Left forelimb (tissue), 1 donor: ENCODE measurements around the gene MTCL1.

Experiments used
- DNase-seq: peaks from one replicate; pipeline ENCODE4 v3.0.0-alpha.2; 2018; ENCODE audit warnings: low spot score

MTCL1 gene

DNA sequence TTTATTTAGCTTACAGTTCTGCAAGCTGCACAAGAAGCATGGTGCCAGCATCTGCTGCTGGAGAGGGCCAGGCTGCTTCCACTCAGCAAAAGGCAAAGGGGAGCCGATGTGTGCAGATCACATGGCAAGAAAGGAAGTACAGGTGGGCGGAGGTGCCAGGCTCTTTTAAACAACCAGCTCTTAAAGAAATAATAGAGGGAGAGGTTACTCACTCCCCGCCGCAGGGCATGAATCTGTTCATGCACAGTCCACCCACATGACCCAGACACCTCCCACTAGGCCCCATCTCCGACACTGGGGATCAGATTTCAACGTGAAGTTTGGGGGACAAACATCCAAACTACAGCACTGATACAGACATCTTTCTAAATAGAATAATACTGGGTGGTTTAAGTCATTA, 105.8 kb downstream of the MTCL1 start:
- DNase-seq = no peak

DNA sequence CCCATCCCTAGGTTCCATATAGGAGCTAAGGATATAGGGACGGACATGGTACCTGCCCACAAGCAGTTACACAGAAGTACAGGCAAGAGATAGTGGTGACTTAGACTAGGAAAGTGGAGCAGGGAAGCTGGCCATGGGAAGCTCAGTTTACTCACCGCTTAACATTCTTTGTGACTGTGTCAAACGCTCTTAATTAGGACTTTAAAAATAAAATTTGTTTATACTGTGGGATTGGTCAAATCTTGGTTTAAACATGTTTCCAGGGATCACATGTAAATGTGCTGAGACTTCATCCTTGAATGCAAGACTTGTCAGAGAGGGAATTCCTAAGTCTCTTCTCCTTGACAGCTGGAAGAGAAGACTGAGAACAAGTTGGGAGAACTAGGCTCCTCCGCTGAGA, 107.3 kb downstream of the MTCL1 start:
- no peak for DNase-seq

DNA sequence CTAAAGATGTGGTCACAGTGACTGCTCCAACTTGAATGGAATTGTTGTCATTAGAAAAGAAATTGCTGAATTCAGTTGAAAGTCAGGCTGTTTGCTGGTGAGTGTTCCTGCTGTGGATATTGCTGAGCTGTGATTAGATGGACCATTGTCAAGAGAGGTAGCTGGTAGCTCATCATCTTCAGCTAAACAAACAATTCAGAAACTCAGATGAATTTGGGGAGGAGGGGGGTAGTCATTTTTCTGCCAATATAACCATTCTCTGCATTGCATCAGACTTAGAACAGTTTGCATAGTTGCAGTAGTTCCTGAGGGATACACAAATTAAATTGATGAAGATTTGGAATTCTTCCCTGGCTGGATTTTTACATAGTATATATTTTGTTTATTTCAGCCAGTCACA, 108.3 kb downstream of the MTCL1 start:
- DNase-seq = no peak

DNA sequence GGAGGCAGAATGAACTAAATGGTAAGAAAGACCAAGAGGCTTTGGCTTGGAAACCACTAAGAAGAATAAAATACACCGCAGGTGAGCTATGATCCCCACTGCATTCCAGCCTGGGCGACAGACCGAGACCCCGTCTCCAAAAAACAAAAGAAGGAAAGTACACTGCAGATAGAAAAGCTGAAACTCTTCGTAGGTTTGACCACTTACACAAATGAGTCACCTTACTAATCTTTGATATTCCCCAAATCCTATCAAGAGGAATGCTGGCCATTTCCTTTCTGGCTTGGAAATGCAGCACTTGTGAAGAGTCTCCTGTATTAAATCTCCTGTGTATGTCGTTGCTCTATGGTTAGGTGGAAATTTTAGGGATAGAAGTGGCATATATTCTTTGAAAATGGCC, 108.8 kb downstream of the MTCL1 start:
- DNase-seq = no peak

DNA sequence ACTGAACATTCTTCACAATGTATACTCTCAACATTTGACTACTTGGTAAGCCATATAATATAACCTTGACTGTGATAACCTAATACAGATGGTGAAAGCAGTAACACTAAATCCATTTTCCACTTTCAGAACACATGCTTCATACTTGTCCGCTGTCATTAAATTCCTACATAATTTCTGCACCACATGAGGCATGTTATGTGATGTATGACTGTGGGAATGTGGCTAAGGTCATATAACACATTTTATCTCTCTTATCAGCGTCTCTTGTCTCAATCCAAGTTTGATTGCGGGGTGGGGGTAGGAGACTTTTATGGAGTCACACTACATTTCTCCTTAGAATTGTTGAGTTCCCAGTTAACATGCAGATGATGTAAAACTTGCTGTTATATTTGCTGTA, 110.9 kb downstream of the MTCL1 start:
- no peak for DNase-seq

DNA sequence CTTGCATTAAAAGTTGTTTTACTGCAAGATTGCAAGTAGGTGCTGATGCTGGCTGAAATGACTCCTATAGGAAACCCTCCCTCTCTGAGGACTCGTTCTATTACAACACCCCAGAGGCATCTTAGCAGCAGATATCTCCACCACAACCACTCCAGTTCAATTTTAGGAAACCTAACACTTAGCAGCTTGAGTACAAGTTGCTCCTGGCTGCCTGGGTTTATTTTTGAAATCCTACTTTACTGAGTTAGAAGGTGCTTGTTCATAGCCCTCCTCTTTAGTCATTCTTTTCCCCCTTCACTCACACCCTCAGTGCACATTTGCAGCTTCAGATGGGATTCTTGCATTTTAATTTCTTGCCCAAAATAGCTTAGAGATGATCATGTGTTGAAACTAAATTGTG, 111.5 kb downstream of the MTCL1 start:
- DNase-seq = no peak

DNA sequence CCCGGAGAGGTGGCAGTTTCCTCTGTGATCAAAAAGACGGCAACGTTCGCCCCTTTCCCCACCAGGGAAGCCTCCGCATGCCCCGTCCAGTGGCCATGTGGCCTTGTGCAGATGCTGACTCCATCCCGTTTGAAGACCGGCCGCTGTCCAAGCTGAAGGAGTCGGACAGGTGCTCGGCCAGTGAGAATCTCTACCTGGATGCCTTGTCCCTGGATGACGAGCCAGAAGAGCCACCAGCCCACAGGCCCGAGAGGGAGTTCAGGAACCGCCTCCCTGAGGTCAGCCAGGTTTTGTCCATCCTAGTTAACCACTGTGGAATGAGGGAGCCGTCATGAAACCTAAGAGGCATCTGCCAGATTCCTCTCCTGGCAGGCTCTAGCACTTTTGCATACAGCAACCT, 113.6 kb downstream of the MTCL1 start:
- no peak for DNase-seq

DNA sequence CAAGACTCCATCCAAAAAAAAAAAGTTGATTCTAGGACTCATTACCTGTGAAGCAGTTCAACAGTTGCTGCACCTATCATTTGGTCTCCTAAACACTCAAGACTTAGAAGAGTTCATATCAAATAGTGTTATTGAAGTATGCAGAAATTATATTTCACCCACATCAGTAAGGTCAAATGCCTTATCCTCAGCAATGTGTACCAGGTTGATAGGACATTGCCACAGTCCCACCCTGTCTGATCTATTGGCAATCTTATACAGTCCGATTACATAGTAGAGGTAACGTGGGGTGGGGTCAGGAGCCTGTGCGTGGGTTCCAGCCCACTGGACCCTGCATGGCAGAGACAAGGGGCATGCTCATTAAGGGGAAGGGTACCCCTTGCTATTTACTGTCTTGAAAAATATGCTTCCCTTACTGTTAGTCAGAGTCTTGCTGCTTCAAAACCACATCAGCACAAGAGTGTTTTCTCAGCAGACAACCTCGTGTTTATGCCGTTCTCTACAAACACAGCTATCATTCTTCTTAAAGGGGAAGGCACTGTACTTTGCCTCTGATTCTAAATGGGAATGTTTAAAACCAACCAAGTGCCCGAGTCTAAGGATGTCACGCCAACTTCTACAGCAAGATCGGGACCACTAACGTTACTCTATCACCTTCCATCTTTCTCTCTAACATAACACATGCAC, 115.2 kb downstream of the MTCL1 start:
- DNase-seq = no peak

DNA sequence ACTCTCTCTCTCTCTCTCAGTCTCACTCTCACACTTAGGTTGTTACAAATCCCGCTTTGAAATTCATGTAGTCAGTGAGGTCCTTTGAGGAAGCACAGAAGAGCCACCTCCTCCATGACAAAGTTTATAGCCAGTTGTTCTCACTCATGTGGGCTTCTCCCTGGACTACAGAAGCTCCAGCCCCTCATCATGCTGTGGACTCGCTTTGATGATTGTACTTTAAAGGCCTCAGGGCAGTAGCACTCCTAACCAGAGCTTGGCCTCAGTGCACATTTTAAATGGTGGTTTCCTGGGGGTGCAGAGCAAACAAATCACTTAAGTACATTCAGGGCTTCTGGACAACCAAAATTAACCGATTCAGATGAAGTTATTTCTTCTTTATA, 115.7 kb downstream of the MTCL1 start:
- DNase-seq = no peak

DNA sequence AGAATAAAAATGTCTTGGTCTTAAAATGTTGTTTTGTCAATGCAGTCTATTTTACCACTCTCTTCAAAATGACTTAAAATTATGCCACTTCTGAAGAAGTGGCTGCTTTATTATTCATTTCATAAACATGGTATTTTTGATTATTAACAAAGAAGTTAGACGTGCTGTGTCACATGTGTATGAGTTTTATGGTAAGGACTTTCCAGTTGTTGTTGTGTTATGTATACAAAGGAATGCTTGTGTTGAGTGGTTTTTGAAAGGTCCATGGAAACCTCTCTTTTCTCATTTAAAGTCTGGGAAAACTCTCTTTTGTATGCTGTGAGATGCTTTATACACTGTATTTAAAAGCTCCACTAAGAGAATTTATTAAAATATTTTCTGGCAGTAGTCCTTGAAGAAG, 116.2 kb downstream of the MTCL1 start:
- no peak for DNase-seq

DNA sequence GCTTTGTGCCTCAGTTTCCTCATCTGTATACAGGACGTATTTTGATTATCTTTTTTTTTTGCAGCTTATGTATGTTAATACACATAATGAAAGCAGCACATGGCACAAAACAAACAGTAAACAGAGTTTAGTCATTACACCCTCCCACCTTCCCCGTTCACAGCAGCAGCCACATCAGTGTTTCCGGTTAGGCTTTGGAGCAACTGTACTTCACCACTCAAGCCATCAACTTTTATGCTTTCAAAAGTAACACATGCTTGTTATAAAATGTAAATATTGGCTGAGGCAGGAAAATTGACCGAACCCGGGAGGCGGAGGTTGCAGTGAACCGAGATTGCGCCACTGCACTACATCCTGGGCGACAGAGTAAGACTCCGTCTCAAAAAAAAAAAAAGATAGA, 117.3 kb downstream of the MTCL1 start:
- no peak for DNase-seq

DNA sequence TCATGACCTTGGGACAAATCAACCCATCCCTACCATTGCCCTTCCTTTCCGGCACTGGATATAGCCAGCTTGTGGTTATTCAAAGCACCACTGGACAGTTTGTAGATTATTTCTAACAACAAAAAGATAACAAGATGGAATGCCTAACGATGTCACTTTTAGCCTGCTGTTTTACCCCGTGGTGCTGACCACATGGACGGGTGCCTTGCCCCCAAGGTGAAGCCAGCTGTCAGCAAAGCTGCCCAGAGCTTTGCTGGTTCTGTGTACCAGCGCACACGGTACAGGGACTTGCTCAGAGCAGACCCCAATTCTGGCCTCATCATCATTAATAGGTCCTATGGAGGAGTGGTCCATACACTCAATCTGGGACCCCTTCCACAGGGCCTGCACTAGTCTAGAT, 118.2 kb downstream of the MTCL1 start:
- DNase-seq = no peak

DNA sequence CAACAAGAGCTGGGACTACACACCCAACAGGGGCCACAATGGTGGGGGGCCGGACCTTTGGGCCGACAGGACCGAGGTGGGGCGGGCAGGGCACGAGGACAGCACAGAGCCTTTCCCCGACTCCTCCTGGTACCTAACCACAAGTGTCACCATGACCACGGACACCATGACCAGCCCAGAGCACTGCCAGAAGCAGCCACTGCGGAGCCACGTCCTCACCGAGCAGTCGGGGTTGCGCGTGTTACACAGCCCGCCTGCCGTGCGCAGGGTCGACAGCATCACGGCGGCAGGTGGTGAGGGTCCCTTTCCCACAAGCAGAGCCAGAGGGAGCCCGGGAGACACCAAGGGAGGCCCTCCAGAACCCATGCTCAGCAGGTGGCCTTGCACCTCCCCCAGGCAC, 119.5 kb downstream of the MTCL1 start:
- DNase-seq = no peak

DNA sequence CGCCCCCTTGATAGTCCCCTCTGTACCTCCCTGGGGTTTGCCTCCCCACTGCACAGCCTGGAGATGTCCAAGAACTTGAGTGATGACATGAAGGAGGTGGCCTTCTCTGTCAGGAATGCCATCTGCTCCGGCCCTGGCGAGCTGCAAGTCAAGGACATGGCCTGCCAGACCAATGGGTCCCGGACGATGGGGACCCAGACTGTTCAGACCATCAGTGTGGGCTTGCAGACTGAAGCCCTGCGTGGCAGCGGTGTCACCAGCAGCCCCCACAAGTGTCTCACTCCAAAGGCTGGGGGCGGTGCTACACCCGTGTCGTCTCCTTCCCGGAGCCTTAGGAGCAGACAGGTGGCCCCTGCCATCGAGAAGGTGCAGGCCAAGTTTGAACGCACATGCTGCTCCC, 119.9 kb downstream of the MTCL1 start:
- DNase-seq = no peak

DNA sequence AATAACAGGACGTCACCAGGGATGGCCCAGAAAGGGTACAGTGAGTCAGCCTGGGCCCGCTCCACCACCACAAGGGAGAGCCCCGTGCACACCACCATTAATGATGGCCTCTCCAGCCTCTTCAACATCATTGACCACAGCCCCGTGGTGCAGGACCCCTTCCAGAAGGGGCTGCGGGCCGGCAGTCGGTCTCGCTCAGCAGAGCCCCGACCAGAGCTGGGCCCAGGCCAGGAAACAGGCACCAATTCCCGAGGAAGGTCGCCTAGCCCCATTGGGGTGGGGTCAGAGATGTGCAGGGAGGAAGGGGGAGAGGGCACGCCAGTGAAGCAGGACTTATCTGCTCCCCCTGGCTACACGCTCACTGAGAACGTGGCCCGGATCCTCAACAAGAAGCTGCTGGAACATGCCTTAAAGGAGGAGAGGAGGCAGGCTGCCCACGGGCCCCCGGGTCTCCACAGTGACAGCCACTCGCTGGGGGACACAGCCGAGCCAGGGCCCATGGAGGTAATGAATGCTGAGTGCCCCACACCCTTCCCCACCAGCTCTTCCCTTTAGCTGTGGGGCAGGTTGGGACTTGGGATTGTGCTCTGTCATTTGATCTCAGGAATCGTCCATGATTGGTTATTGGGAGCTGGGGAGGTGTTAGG, 120.5 kb downstream of the MTCL1 start:
- no peak for DNase-seq

DNA sequence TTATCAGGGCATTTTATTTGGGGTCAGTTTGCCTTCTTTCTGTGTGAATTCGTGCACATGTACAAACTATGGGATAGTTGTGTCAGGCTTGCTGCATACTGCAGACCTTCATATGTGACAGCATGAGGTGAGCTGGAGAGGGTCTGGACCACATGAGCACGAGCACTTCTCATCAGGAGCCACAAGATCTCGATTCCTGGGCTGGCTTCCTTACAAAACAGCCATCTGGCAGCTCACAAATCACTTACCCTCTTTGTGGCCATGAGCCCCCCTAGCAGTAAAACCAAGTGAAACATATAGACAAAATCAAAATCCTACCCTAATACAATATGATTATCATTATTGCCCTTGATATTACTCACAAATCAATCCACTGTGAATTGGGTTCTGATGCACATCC, 121.2 kb downstream of the MTCL1 start:
- DNase-seq = no peak

DNA sequence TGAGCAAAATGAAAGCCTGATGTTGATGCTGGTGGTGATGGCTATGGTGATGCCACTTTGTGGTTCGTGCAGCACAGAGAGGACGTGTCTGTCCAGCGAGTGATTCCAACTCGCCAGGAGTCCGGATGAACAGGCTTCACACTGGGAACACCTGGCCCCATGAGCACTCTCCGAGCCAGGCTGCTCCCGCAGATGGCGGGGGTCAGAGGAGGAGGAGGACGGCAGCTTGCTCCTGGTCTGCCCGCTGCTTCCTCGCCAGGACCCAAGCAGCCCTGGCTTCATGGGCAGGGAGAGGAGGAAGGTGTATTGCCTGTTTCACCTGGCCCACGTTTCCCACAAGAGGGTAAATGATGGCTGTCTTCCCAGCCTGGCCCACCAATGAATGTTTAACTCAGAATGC, 121.6 kb downstream of the MTCL1 start:
- DNase-seq = no peak

DNA sequence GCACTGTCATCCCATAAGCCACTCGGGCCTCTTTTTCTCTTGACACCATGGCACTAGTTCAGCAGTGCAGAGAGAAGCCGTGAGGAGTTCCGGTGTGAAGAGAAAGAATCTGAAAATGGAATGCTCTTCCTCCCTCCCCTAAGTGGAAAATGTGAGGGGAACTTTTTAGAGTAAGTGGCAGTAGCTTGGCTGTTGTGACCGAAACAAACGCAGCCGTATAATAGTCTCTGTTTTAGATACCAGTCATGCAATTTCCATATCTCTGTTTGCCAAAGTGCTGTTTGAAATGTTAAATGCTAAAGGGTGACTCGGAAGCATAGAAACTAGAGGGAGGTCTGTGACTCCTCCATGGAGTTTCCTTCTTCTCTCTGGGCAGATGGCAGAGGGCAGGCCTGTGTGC, 122.9 kb downstream of the MTCL1 start:
- no peak for DNase-seq

DNA sequence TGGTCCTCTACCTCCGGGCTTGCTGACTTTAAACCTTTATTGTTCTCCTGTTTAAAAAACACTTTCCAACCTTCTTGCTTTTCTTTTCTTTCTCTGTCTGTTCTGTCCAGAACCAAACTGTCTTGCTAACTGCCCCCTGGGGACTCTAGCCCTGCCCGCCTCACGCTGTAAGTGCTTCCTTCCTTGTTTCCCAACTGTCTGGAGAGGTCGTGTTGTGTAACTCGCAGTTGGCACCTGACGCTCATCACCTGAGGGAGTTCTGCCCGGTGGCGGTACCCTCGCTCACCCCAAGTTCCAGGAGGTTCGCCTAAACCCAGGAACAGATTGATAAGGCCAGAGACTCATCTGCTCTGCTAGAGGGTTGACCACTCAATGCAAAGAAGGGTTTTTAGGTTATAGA, 123.4 kb downstream of the MTCL1 start:
- no peak for DNase-seq

DNA sequence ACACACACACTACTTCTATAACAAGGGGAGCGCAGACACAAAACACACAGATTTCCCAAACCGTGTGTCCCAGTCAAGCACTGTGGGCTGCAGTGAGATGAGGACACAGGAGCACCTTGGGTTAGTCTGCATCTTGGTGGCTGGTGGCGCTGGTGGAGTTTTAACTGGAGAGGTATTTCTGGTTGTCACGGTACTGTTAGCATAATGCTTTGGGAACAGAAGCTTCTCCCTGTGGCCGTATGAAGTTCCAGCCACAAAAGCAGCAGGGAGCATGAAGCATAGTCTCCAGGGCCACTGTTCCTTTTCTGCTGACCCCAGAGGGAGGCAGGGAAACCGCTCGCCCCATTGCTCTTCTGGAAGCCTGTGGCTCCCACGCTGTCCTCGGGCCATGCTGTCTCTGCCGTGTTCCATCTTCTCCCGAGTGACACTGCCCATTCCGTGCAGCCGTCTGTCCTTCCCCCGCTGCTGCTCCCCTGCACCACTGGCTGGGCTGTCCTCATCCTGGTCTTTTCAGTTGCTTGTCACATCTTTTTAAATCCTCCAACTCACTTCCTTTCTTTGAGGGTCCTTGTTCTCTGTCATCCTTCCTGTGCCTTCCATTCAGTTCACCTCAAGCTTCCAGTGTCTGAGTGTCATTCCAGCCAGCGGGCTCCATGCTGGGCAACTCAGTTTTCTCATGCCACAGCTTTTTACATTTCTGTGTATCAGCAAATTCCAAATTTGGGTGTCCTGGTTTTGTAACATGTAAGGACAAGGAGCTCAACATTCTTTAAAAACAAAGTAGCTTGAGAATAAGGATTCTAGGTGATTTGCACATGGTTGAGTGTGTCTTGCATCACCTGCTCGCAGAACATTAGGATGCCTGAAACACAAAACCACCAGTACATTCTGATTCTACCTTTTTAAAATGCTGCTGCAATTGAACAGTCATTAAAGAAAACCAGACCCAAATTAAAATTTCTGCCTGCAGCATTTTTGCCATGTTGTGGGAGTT, 125.0 kb downstream of the MTCL1 start:
- DNase-seq = no peak

DNA sequence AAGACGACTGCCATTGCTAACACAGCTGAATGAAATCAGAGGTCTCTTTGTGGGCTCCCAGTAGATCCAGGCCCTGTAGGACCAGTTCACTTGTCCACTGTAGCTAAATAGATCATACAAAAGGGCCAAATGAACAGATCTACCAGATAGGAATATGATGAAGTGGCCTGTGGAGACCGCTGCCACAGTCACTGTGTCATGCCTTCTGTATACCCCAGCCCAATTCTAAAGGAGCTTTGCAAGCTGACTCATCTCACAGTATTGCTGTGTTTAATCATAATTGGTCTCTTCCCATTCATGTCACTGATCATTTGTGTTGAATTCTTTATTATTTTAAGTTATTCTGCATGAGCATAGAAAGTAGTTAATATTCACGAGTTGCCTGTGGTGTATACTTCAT, 125.8 kb downstream of the MTCL1 start:
- no peak for DNase-seq

DNA sequence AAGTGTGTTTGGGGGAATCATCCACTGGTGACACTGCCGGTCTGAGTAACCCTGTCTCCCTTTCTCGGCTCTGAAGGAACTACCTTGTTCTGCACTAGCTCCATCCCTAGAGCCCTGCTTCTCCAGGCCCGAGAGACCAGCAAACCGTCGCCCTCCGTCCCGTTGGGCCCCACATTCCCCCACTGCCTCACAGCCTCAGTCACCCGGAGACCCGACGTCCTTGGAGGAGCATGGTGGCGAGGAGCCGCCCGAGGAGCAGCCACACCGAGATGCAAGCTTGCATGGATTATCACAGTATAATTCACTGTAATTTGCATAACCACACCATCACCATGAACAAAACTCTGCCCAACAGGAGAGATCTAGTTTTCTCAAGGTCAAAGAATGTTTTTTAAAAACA, 126.2 kb downstream of the MTCL1 start:
- DNase-seq = no peak

DNA sequence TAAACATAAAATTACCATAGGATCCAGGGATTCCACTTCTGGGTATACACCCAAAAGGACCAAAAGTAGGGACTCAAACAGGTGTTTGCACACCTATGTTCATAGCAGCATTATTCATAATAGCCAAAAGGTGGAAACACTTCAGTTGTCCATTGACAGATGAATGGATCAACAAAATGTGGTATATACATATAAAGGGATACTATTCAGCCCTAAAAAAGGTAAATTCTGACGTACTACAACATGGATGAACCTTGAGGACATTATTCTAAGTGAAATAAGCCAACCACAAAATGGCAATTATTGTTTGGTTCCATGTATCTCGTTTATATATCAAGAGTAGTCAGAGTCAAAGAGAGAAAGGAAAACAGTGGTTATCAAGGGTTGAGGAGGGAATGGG, 128.1 kb downstream of the MTCL1 start:
- no peak for DNase-seq
